CD4-positive, alpha-beta T cell (primary cell): ENCODE data around the gene TEDC1. TPM values are rescaled to one million over a fixed set of nuclear protein-coding genes. Genes with fewer than 3 reads are reported as not detected.
A peak's percentile ranks its signal among the peaks of the same experiment; 100 is the strongest.

ENCODE experiments used
- ATAC-seq: fragments of 200-7000 bp; cut with Tn5 transposase; one replicate; pipeline ENCODE4 v1.10.0; 2022; ENCODE audit warnings: mild to moderate bottlenecking; ENCODE audit not compliant: poor library complexity
- CTCF ChIA-PET: fragments of 350-600 bp; sonication (Branson Sonifier 250); formaldehyde crosslinking; loops from one replicate; lab custom pipeline; 2021; ENCODE audit warnings: antibody characterized with exemption, inconsistent platforms; lab: Charles Lee
- POLR2A ChIA-PET: fragments of 350-600 bp; sonication (Branson Sonifier 250); formaldehyde crosslinking; loops from one replicate; lab custom pipeline; 2021; ENCODE audit warnings: antibody characterized with exemption, inconsistent platforms; lab: Charles Lee
- DNase-seq, 14 experiments: peaks; one replicate each; pipeline ENCODE4 v3.0.0-alpha.2; 2013 to 2020; ENCODE audit warnings: mixed read lengths in 2 of 14
- H3K27ac ChIP-seq, 2 donors: one replicate each; pipeline versions ENCODE4 v1.5.1 to v1.7.0; 2013; ENCODE audit warnings: low read length in 2 of 2, low read depth in 1 of 2, mild to moderate bottlenecking in 1 of 2
- H3K27me3 ChIP-seq, 2 experiments: 1 replicate in 1 of 2; 2 replicates in 1 of 2; pipeline versions ENCODE4 v1.6.1 to v1.7.0; 2013; ENCODE audit warnings: low read length in 2 of 2, control low read depth in 1 of 2, mild to moderate bottlenecking in 1 of 2, moderate library complexity in 1 of 2; ENCODE audit not compliant: insufficient read depth in 2 of 2, control insufficient read depth in 1 of 2
- H3K36me3 ChIP-seq: one replicate; pipeline ENCODE4 v1.6.1; 2013; ENCODE audit warnings: low read length, control low read depth; ENCODE audit not compliant: insufficient read depth
- H3K4me1 ChIP-seq: one replicate; pipeline ENCODE4 v1.6.1; 2013; ENCODE audit warnings: low read length, control low read depth; ENCODE audit not compliant: insufficient read depth
- H3K4me3 ChIP-seq: one replicate; pipeline ENCODE4 v1.5.1; 2013; ENCODE audit warnings: mild to moderate bottlenecking, low read length, moderate library complexity
- H3K9me3 ChIP-seq, 2 experiments: 1 replicate in 1 of 2; 2 replicates in 1 of 2; pipeline versions ENCODE4 v1.6.1 to v1.7.0; 2013; ENCODE audit warnings: low read length in 2 of 2, mild to moderate bottlenecking in 2 of 2, control low read depth in 1 of 2, moderate library complexity in 1 of 2; ENCODE audit not compliant: control insufficient read depth in 1 of 2, insufficient read depth in 1 of 2
- H3K27ac Mint-ChIP-seq: one replicate; pipeline ENCODE4 v1.8.0; 2020; ENCODE audit warnings: mixed read lengths
- H3K27me3 Mint-ChIP-seq: one replicate; pipeline ENCODE4 v1.8.0; 2021; ENCODE audit warnings: mixed read lengths
- H3K36me3 Mint-ChIP-seq: one replicate; pipeline ENCODE4 v1.8.0; 2021; ENCODE audit warnings: low read depth, mixed read lengths
- H3K4me1 Mint-ChIP-seq: one replicate; pipeline ENCODE4 v1.8.0; 2021; ENCODE audit warnings: low read depth, mixed read lengths
- H3K4me3 Mint-ChIP-seq: one replicate; pipeline ENCODE4 v1.8.0; 2020; ENCODE audit warnings: mild to moderate bottlenecking, mixed read lengths
- H3K9me3 Mint-ChIP-seq: one replicate; pipeline ENCODE4 v1.8.0; 2020; ENCODE audit warnings: mixed read lengths
- CTCF ChIP-seq: fragments of 200-600 bp; IDR thresholded peaks from one replicate; pipeline ENCODE4 v1.8.0; 2022; ENCODE audit warnings: antibody characterized with exemption, mild to moderate bottlenecking
- intact Hi-C, 2 experiments: fragments of 100-400 bp; cut with DNase I in 1 of 2; cut with micrococcal nuclease in 1 of 2; formaldehyde crosslinking; loops; one replicate each; pipeline versions ENCODE4 v1.15.1 to v1.9.0; 2023 to 2025; cut with DNase I, micrococcal nuclease
- total RNA-seq, 174 experiments: library from RNA in 2 of 174; stranded (reverse) in 2 of 174; gene quantifications; one replicate each; pipeline ENCODE4 v1.2.3 and lab custom pipeline; 2021 to 2026

The TEDC1 gene
- total RNA-seq, 2 experiments from 2014 or later, result 102 to 108 TPM

GRCh38 chr14:105497671-105498429, 6.8 kb downstream of the TEDC1 start:
- Histone ChIP-seq H3K4me1 (no peaks in the 10 kb centered on the region), H3K9me3 (no peaks in the 10 kb centered on the region), H3K27me3 (no peaks in the 10 kb centered on the region), H3K36me3 (peaks cover 9% of the 10 kb centered on the region), H3K4me3 (no peak overlapping the region), H3K27ac (no peak overlapping the region)
- peak overlapping the region; percentile 59 for H3K27ac Mint-ChIP-seq
- H3K27me3 Mint-ChIP-seq, result no peaks in the 10 kb centered on the region
- ChIA-PET CTCF (no interaction called here), POLR2A (no interaction called here)
- no peaks in the 10 kb centered on the region for H3K36me3 Mint-ChIP-seq
- DNase-seq (peak in 1 of 14 experiments; percentile 52), ATAC-seq (no peak)
- no peaks in the 10 kb centered on the region for H3K4me1 Mint-ChIP-seq
- TF ChIP-seq CTCF, result no peak
- no peaks in the 10 kb centered on the region for H3K9me3 Mint-ChIP-seq
- intact Hi-C loops, result loop anchor here in 1 of 2 experiments (10.0 kb wide), 1 partner anchor 703 kb away; the partner anchor contains the start of gene AKT1
- H3K4me3 Mint-ChIP-seq, result no peak overlapping the region

GRCh38 chr14:105498430-105499255, 7.6 kb downstream of the TEDC1 start:
- Mint-ChIP-seq H3K4me1 (no peaks in the 10 kb centered on the region), H3K27ac (peak overlapping the region; percentile 59), H3K27me3 (no peaks in the 10 kb centered on the region), H3K9me3 (no peaks in the 10 kb centered on the region), H3K4me3 (no peak overlapping the region), H3K36me3 (no peaks in the 10 kb centered on the region)
- CTCF ChIA-PET, result no interaction called here
- POLR2A ChIA-PET, result no interaction called here
- no peaks in the 10 kb centered on the region for H3K9me3 ChIP-seq
- TF ChIP-seq CTCF, result no peak
- no peaks in the 10 kb centered on the region for H3K27me3 ChIP-seq
- intact Hi-C loops, result loop anchor here in 1 of 2 experiments (10.0 kb wide), 1 partner anchor 704 kb away; the partner anchor contains the start of gene AKT1
- no peak overlapping the region for H3K27ac ChIP-seq
- DNase-seq (peak in 1 of 14 experiments; percentile 43), ATAC-seq (no peak)
- H3K4me1 ChIP-seq, result no peaks in the 10 kb centered on the region
- peaks cover 9% of the 10 kb centered on the region for H3K36me3 ChIP-seq
- no peak overlapping the region for H3K4me3 ChIP-seq

GRCh38 chr14:105499256-105500035, 8.4 kb downstream of the TEDC1 start:
- Mint-ChIP-seq H3K36me3 (no peaks in the 10 kb centered on the region), H3K27ac (no peak overlapping the region), H3K27me3 (no peaks in the 10 kb centered on the region), H3K4me3 (no peak overlapping the region), H3K4me1 (no peaks in the 10 kb centered on the region), H3K9me3 (no peaks in the 10 kb centered on the region)
- DNase-seq, result peak in 2 of 14 experiments; percentile 8 to 49
- Histone ChIP-seq H3K27me3 (no peaks in the 10 kb centered on the region), H3K4me3 (no peak overlapping the region), H3K36me3 (peaks cover 9% of the 10 kb centered on the region), H3K9me3 (no peaks in the 10 kb centered on the region), H3K4me1 (no peaks in the 10 kb centered on the region), H3K27ac (no peak overlapping the region)
- ATAC-seq, result no peak
- no peak for TF ChIP-seq CTCF
- ChIA-PET POLR2A (no interaction called here), CTCF (no interaction called here)
- intact Hi-C loops, result loop anchor here in 1 of 2 experiments (10.0 kb wide), 1 partner anchor 705 kb away; the partner anchor contains the start of gene AKT1
